Measurements from ENCODE around the gene ZC3H11A. TPM values are rescaled to one million over a fixed set of nuclear protein-coding genes. Genes with fewer than 3 reads are reported as not detected.
A peak's percentile ranks its signal among the peaks of the same experiment; 100 is the strongest.
"Not testable (repeated sequence)": the region's sequence is repeated elsewhere in the genome, so short reads cannot be mapped to it uniquely, and the experiment has no call there.

The ZC3H11A gene
- total RNA-seq = 78.1 TPM
- polyA plus RNA-seq = 10 to 100 TPM; 34.4 to 44.3 (median 42.6) TPM

- DNase-seq = peak; percentile 97 to 99 (median 99)
These were observed at the start of gene ZC3H11A, which contains the start of gene ZBED6 for GRCh38 chr1:203795441-203796235. ZC3H11A (plus strand) TSS chr1:203795623; CDS start chr1:203817071, 21,448 bp downstream. ZBED6 (plus strand) TSS chr1:203795623; CDS start chr1:203797523, 1,900 bp downstream.

GRCh38 chr1:203746281-203746680 is 49.1 kb upstream of the ZC3H11A start:
- peaks cover 10% of the 10 kb centered on the region for H3K4me1 ChIP-seq (ENCODE audit: control insufficient read depth, insufficient read depth, low read length, poor library complexity, severe bottlenecking)
- no peaks in the 10 kb centered on the region for H3K27me3 ChIP-seq (ENCODE audit: control insufficient read depth, insufficient read depth, low read length)
- no peak for ATAC-seq (ENCODE audit: low read depth in 2 of 2)
- Mint-ChIP-seq H3K27ac (no peak overlapping the region), H3K36me3 (peaks cover 19% of the 10 kb centered on the region), H3K9me3 (no peaks in the 10 kb centered on the region), H3K4me3 (peak overlapping the region in 1 of 4 donors; percentile 34), H3K4me1 (peaks cover 12 to 26% (median 16%) of the 10 kb centered on the region in 4 donors), H3K27me3 (no peaks in the 10 kb centered on the region)
- H3K4me3 ChIP-seq (ENCODE audit: low read depth, low read length) = no peak overlapping the region
- no peak overlapping the region for H3K27ac ChIP-seq (ENCODE audit: insufficient read depth, low read length, poor library complexity, severe bottlenecking)
- H3K9me3 ChIP-seq (ENCODE audit: control insufficient read depth in 2 of 2, low read length in 2 of 2) = no peaks in the 10 kb centered on the region
- peaks cover 13% of the 10 kb centered on the region for H3K36me3 ChIP-seq (ENCODE audit: control insufficient read depth, insufficient read depth, low read length)
- DNase-seq = no peak

More at GRCh38 chr1:203795441-203796235, at the start of gene ZC3H11A, which contains the start of gene ZBED6:
- H3K4me1 ChIP-seq (ENCODE audit: control insufficient read depth, insufficient read depth, low read length, poor library complexity, severe bottlenecking) = peaks cover 46% of the 10 kb centered on the region
- H3K4me3 ChIP-seq (ENCODE audit: low read depth, low read length) = peak within 1 kb of the TSS; percentile 82
- H3K27ac Mint-ChIP-seq = peak within 1 kb of the TSS; percentile 96 to 99 (median 97)
- peak; percentile 99 to 100 for ATAC-seq (ENCODE audit: low read depth in 2 of 2)
- no peaks in the 10 kb centered on the region for H3K27me3 Mint-ChIP-seq
- no peaks in the 10 kb centered on the region for H3K9me3 ChIP-seq (ENCODE audit: control insufficient read depth in 2 of 2, low read length in 2 of 2)
- H3K27me3 ChIP-seq (ENCODE audit: control insufficient read depth, insufficient read depth, low read length) = no peaks in the 10 kb centered on the region
- H3K27ac ChIP-seq (ENCODE audit: insufficient read depth, low read length, poor library complexity, severe bottlenecking) = peak within 1 kb of the TSS; percentile 93
- H3K36me3 ChIP-seq (ENCODE audit: control insufficient read depth, insufficient read depth, low read length) = peaks cover 14% of the 10 kb centered on the region
- H3K4me1 Mint-ChIP-seq = peaks cover 17 to 56% (median 47%) of the 10 kb centered on the region in 4 donors
- H3K36me3 Mint-ChIP-seq = peaks cover 27% of the 10 kb centered on the region
- no peaks in the 10 kb centered on the region for H3K9me3 Mint-ChIP-seq
- H3K4me3 Mint-ChIP-seq = peak within 1 kb of the TSS; percentile 85 to 100 (median 98)

GRCh38 chr1:203751051-203751450 is 44.4 kb upstream of the ZC3H11A start:
- Mint-ChIP-seq H3K27ac (no peak overlapping the region), H3K9me3 (no peaks in the 10 kb centered on the region), H3K27me3 (no peaks in the 10 kb centered on the region), H3K4me3 (no peak overlapping the region), H3K4me1 (peaks cover 6 to 32% (median 19%) of the 10 kb centered on the region in 4 donors), H3K36me3 (peaks cover 9% of the 10 kb centered on the region)
- Histone ChIP-seq H3K4me3 (ENCODE audit: low read depth, low read length) (no peak overlapping the region), H3K4me1 (ENCODE audit: control insufficient read depth, insufficient read depth, low read length, poor library complexity, severe bottlenecking) (peaks cover 24% of the 10 kb centered on the region), H3K36me3 (ENCODE audit: control insufficient read depth, insufficient read depth, low read length) (no peaks in the 10 kb centered on the region), H3K27me3 (ENCODE audit: control insufficient read depth, insufficient read depth, low read length) (no peaks in the 10 kb centered on the region), H3K27ac (ENCODE audit: insufficient read depth, low read length, poor library complexity, severe bottlenecking) (no peak overlapping the region), H3K9me3 (ENCODE audit: control insufficient read depth in 2 of 2, low read length in 2 of 2) (no peaks in the 10 kb centered on the region)
- DNase-seq = no peak
- no peak for ATAC-seq (ENCODE audit: low read depth in 2 of 2)

GRCh38 chr1:203751618-203752361 is 43.6 kb upstream of the ZC3H11A start:
- H3K27me3 Mint-ChIP-seq; ATAC-seq (ENCODE audit: low read depth in 2 of 2): not testable (repeated sequence)

GRCh38 chr1:203754455-203754864 is 41.0 kb upstream of the ZC3H11A start:
- ATAC-seq (ENCODE audit: low read depth in 2 of 2) (peak; percentile 58 to 61), DNase-seq (peak in 2 of 3 donors; percentile 32 to 84)
- Histone ChIP-seq H3K9me3 (ENCODE audit: control insufficient read depth in 2 of 2, low read length in 2 of 2) (no peaks in the 10 kb centered on the region), H3K4me3 (ENCODE audit: low read depth, low read length) (peak overlapping the region; percentile 51), H3K27ac (ENCODE audit: insufficient read depth, low read length, poor library complexity, severe bottlenecking) (peak overlapping the region; percentile 42), H3K27me3 (ENCODE audit: control insufficient read depth, insufficient read depth, low read length) (no peaks in the 10 kb centered on the region), H3K36me3 (ENCODE audit: control insufficient read depth, insufficient read depth, low read length) (no peaks in the 10 kb centered on the region), H3K4me1 (ENCODE audit: control insufficient read depth, insufficient read depth, low read length, poor library complexity, severe bottlenecking) (peaks cover 32% of the 10 kb centered on the region)
- Mint-ChIP-seq H3K36me3 (peaks cover 3% of the 10 kb centered on the region), H3K4me3 (peak overlapping the region; percentile 43 to 68 (median 58)), H3K4me1 (peaks cover 6 to 42% (median 22%) of the 10 kb centered on the region in 4 donors), H3K9me3 (no peaks in the 10 kb centered on the region), H3K27me3 (no peaks in the 10 kb centered on the region), H3K27ac (peak overlapping the region; percentile 83 to 96 (median 90))

More at GRCh38 chr1:203751618-203752361, 43.6 kb upstream of the ZC3H11A start:
- not testable (repeated sequence) for H3K27ac ChIP-seq (ENCODE audit: insufficient read depth, low read length, poor library complexity, severe bottlenecking); DNase-seq; H3K36me3 ChIP-seq (ENCODE audit: control insufficient read depth, insufficient read depth, low read length); H3K9me3 Mint-ChIP-seq; H3K4me3 ChIP-seq (ENCODE audit: low read depth, low read length); H3K36me3 Mint-ChIP-seq; H3K27me3 ChIP-seq (ENCODE audit: control insufficient read depth, insufficient read depth, low read length); H3K27ac Mint-ChIP-seq; H3K4me3 Mint-ChIP-seq; H3K9me3 ChIP-seq (ENCODE audit: control insufficient read depth in 2 of 2, low read length in 2 of 2)
- peaks cover 31% of the 10 kb centered on the region for H3K4me1 ChIP-seq (ENCODE audit: control insufficient read depth, insufficient read depth, low read length, poor library complexity, severe bottlenecking)
- H3K4me1 Mint-ChIP-seq = peaks cover 6 to 39% (median 22%) of the 10 kb centered on the region in 4 donors

- no peaks in the 10 kb centered on the region for H3K36me3 ChIP-seq (ENCODE audit: control insufficient read depth, insufficient read depth, low read length)
- DNase-seq (no peak), ATAC-seq (ENCODE audit: low read depth in 2 of 2) (peak in 1 of 2 donors; percentile 49)
- no peak overlapping the region for H3K27ac ChIP-seq (ENCODE audit: insufficient read depth, low read length, poor library complexity, severe bottlenecking)
- Mint-ChIP-seq H3K9me3 (no peaks in the 10 kb centered on the region), H3K36me3 (peaks cover 3% of the 10 kb centered on the region), H3K27me3 (no peaks in the 10 kb centered on the region), H3K27ac (peak overlapping the region; percentile 16 to 69 (median 49)), H3K4me3 (peak overlapping the region in 2 of 4 donors; percentile 7 to 68), H3K4me1 (peaks cover 6 to 51% (median 22%) of the 10 kb centered on the region in 4 donors)
- no peak overlapping the region for H3K4me3 ChIP-seq (ENCODE audit: low read depth, low read length)
- no peaks in the 10 kb centered on the region for H3K9me3 ChIP-seq (ENCODE audit: control insufficient read depth in 2 of 2, low read length in 2 of 2)
- H3K4me1 ChIP-seq (ENCODE audit: control insufficient read depth, insufficient read depth, low read length, poor library complexity, severe bottlenecking) = peaks cover 32% of the 10 kb centered on the region
- H3K27me3 ChIP-seq (ENCODE audit: control insufficient read depth, insufficient read depth, low read length) = no peaks in the 10 kb centered on the region
These were observed 39.4 kb upstream of the ZC3H11A start for GRCh38 chr1:203756036-203756435.

GRCh38 chr1:203758749-203759148 is 36.7 kb upstream of the ZC3H11A start:
- H3K27me3 ChIP-seq (ENCODE audit: control insufficient read depth, insufficient read depth, low read length); H3K36me3 ChIP-seq (ENCODE audit: control insufficient read depth, insufficient read depth, low read length); H3K27ac ChIP-seq (ENCODE audit: insufficient read depth, low read length, poor library complexity, severe bottlenecking); H3K9me3 ChIP-seq (ENCODE audit: control insufficient read depth in 2 of 2, low read length in 2 of 2); DNase-seq; H3K36me3 Mint-ChIP-seq; ATAC-seq (ENCODE audit: low read depth in 2 of 2); H3K9me3 Mint-ChIP-seq; H3K27me3 Mint-ChIP-seq; H3K4me3 ChIP-seq (ENCODE audit: low read depth, low read length): not testable (repeated sequence)
- Mint-ChIP-seq H3K27ac (peak overlapping the region in 1 of 3 donors; percentile 9), H3K4me1 (peaks cover 6 to 60% (median 31%) of the 10 kb centered on the region in 4 donors), H3K4me3 (peak overlapping the region in 1 of 4 donors; percentile 56)
- H3K4me1 ChIP-seq (ENCODE audit: control insufficient read depth, insufficient read depth, low read length, poor library complexity, severe bottlenecking) = peaks cover 45% of the 10 kb centered on the region
